Testis (tissue), 3 donors: Measurements from ENCODE around the gene LMTK3. TPM values are rescaled to one million over a fixed set of nuclear protein-coding genes. Genes with fewer than 3 reads are reported as not detected.

ENCODE experiments used
- DNase-seq: peaks from one replicate; pipeline ENCODE4 v3.0.0-alpha.2; 2019
- H3K27ac ChIP-seq, 2 donors: fragments of 200-600 bp; sonication (generic); one replicate each; pipeline ENCODE4 v1.5.1; 2019
- H3K27me3 ChIP-seq: fragments of 200-600 bp; sonication (generic); one replicate; pipeline ENCODE4 v1.5.1; 2019
- H3K36me3 ChIP-seq: fragments of 200-600 bp; sonication (generic); one replicate; pipeline ENCODE4 v1.5.1; 2017; ENCODE audit warnings: low read depth; ENCODE audit errors: missing control alignments
- H3K4me1 ChIP-seq: fragments of 200-600 bp; sonication (generic); one replicate; pipeline ENCODE4 v1.5.1; 2019
- H3K4me3 ChIP-seq, 2 donors: fragments of 200-600 bp; sonication (generic); one replicate each; pipeline ENCODE4 v1.5.1; 2017 to 2019
- H3K9me3 ChIP-seq: fragments of 200-600 bp; sonication (generic); one replicate; pipeline ENCODE4 v1.5.1; 2017
- POLR2A ChIP-seq: fragments of 450-650 bp; IDR thresholded peaks from one replicate; pipeline ENCODE4 v1.6.1; 2017; ENCODE audit warnings: antibody characterized with exemption, mild to moderate bottlenecking, moderate library complexity
- WGBS, 2 donors: methylation state at CpG; one replicate each; pipeline ENCODE4 v1.1.5; 2018; 5-methylcytosine and 5-hydroxymethylcytosine counted together
- intact Hi-C: fragments of 100-400 bp; cut with DNase I; formaldehyde crosslinking; loops from one replicate; pipeline ENCODE4 v1.15.1; 2023; ENCODE audit warnings: low total_unique reads
- polyA plus RNA-seq: library from polyadenylated mRNA; stranded (reverse); fragments of 350-450 nt; fragmentation: Illumina TruSeq; extraction: RNeasy Lipid Tissue Mini Kit (QIAGEN cat#74804); gene quantifications from one replicate; pipeline ENCODE4 v1.2.3, GENCODE V29; 2014; ENCODE audit warnings: low read depth, low replicate concordance; ENCODE audit not compliant: insufficient read depth
- total RNA-seq, 2 donors: library from RNA; depleted of rRNA; stranded (reverse); fragments of >200 nt; gene quantifications; one replicate each; pipeline ENCODE4 v1.2.3, GENCODE V29; 2016
- TF ChIP-seq, protein P1 (sequence below), 3 experiments: fragments of 450-650 bp in 2 of 3; fragments of 200-600 bp in 1 of 3; sonication (generic) in 1 of 3; IDR thresholded peaks; one replicate each; pipeline ENCODE4 v1.5.1; 2016 to 2019; ENCODE audit warnings: antibody characterized with exemption in 3 of 3, mild to moderate bottlenecking in 2 of 3, moderate library complexity in 1 of 3

The LMTK3 gene
- total and polyA plus RNA-seq, 3 donors from 2014 or later = 0.62 to 1.7 (median 0.96) TPM

DNA sequence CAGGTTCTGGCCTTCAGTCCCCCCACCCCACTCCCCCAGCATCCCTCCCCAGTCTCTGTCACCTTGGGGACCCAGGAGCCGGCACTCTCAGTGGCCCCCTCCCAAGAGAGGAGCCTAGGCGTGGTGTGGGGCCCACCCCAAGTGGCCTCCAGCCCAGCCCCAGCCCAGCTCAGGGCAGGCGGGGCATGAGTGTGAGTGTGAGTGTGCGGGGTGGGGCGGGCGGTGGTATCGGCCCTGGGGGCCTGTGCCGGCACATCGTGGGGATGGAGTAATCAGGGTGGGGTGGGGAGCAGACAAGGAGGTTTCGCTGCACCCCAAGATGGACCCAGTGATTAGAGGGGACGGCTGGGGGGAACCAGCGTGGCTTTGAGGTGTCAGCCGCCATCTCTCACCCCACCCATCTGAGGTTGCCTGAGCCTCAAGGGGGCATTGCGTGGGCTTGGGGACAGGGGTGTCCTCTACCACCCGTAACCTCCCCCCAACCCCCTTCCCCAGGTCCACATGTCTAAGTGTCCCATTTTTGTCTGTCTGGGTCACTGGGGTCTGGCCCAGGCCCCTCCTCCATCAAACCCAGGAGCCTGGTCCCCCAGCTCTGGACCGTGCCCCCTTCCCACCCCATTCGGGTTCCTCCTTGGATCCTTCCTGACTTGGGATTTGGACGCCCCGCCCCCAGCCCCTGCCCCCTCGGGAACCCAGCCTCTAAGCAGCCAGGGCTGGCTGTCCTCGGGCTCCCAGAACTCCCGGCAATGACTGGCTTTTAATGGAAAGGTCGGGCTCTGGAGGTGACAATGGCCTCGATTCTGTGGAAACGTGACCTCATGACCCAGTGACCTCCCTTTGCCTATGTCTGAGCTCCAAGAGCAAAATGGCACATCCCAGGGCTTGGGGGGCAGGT lies 33.5 kb upstream of the LMTK3 start:
- DNase-seq = no peak
- H3K9me3 ChIP-seq = no peaks in the 10 kb centered on the region
- intact Hi-C loops = no loop called here
- H3K27ac ChIP-seq = no peak overlapping the region
- no peaks in the 10 kb centered on the region for H3K27me3 ChIP-seq
- TF ChIP-seq, protein P1, sequence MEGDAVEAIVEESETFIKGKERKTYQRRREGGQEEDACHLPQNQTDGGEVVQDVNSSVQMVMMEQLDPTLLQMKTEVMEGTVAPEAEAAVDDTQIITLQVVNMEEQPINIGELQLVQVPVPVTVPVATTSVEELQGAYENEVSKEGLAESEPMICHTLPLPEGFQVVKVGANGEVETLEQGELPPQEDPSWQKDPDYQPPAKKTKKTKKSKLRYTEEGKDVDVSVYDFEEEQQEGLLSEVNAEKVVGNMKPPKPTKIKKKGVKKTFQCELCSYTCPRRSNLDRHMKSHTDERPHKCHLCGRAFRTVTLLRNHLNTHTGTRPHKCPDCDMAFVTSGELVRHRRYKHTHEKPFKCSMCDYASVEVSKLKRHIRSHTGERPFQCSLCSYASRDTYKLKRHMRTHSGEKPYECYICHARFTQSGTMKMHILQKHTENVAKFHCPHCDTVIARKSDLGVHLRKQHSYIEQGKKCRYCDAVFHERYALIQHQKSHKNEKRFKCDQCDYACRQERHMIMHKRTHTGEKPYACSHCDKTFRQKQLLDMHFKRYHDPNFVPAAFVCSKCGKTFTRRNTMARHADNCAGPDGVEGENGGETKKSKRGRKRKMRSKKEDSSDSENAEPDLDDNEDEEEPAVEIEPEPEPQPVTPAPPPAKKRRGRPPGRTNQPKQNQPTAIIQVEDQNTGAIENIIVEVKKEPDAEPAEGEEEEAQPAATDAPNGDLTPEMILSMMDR (IDR thresholded peaks at IDR 0.05) = no peak
- TF ChIP-seq POLR2A = no peak
- 49 to 61% methylated on average over 19 to 25 of the region's 25 CpGs for WGBS, 2 donors
- no peaks in the 10 kb centered on the region for H3K4me1 ChIP-seq
- no peak overlapping the region for H3K4me3 ChIP-seq
- H3K36me3 ChIP-seq = no peaks in the 10 kb centered on the region

DNA sequence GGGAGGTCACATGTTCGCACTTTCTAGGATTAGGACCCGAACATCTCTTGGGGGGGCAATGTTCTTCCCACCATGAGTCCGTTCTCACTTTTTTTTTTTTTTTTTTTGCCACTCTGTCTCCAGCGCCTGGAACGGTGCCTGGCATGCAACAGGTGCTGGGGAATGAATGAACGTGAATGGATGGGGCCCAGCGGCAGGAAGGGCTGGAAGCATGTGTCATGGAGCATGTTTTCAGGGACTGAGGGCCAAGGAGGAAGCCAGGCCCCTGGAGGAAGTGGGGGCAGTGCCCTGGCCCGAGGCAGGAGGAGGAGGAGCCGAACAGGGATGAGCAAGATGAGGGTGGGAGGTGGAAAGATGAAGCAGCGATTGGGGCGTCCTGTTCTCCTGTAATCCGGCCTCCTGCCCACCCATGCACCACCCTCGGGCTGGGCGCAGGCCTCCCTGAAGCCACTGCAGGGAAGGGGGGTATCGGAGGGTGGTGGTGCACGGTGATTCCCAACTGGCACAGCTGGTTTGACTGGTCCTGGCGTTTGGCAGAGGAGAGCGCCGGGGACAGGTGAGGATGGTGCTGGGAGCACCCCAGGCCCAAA lies 31.6 kb upstream of the LMTK3 start:
- Histone ChIP-seq H3K27ac (no peak overlapping the region), H3K27me3 (no peaks in the 10 kb centered on the region), H3K36me3 (no peaks in the 10 kb centered on the region), H3K4me1 (no peaks in the 10 kb centered on the region), H3K9me3 (no peaks in the 10 kb centered on the region), H3K4me3 (no peak overlapping the region)
- intact Hi-C loops = no loop called here
- DNase-seq = no peak
- WGBS, 2 donors = 39% methylated on average over 14 to 19 of the region's 19 CpGs
- TF ChIP-seq, protein P1 (IDR thresholded peaks at IDR 0.05) = no peak
- TF ChIP-seq POLR2A = no peak

DNA sequence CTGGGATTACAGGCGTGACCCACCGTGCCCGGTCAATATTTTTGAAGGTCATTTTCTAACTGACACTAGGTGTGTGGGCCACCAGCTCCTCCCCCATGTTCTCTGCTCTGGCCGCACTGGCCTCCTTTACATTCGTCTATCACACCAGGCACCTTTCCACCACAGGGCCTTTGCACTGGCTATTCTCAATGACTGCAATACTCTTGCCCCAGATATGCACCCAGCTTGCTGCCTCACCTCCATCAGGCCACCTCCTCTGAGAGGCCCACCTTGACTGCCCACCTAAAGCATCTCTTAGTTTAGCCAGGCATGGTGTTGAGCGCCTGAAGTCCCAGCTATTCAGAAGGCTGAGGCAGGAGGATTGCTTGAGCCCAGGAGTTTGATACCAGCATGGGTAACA lies 30.2 kb upstream of the LMTK3 start:
- Histone ChIP-seq H3K27ac (no peak overlapping the region), H3K9me3 (no peaks in the 10 kb centered on the region), H3K27me3 (no peaks in the 10 kb centered on the region), H3K4me3 (no peak overlapping the region), H3K36me3 (no peaks in the 10 kb centered on the region), H3K4me1 (no peaks in the 10 kb centered on the region)
- 87 to 88% methylated on average over 6 of the region's 6 CpGs for WGBS, 2 donors
- TF ChIP-seq, protein P1 (IDR thresholded peaks at IDR 0.05) = no peak
- no peak for TF ChIP-seq POLR2A
- intact Hi-C loops = no loop called here
- DNase-seq = no peak

DNA sequence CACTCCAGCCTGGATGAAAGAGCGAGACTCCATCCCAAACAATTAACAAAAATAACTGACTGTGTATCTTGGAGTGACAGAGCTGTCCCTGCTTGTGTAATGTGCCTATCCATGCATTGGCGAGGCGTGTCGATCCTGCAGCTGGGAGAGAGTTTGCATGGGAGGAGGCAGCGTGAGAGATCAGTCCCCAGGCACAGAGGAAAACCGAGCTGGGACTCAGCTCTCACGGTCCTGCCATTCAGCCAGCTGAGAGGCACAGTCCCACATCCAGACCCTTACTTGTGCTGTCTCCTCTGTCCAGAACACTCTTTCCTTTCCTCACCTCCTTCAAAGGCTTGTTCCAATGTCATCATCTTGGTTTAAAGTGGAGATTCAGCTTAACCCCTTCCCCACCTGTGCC lies 28.5 kb upstream of the LMTK3 start:
- no peak for DNase-seq
- H3K36me3 ChIP-seq = no peaks in the 10 kb centered on the region
- H3K9me3 ChIP-seq = no peaks in the 10 kb centered on the region
- no peaks in the 10 kb centered on the region for H3K4me1 ChIP-seq
- WGBS, 2 donors = 44 to 56% methylated on average over 7 of the region's 7 CpGs
- no peak overlapping the region for H3K4me3 ChIP-seq
- intact Hi-C loops = no loop called here
- no peaks in the 10 kb centered on the region for H3K27me3 ChIP-seq
- no peak for TF ChIP-seq POLR2A
- TF ChIP-seq, protein P1 (IDR thresholded peaks at IDR 0.05) = no peak
- H3K27ac ChIP-seq = no peak overlapping the region
